ENCODE data around the gene HTR3D. TPM values are rescaled to one million over a fixed set of nuclear protein-coding genes. Genes with fewer than 3 reads are reported as not detected.
"Not testable (repeated sequence)": the region's sequence is repeated elsewhere in the genome, so short reads cannot be mapped to it uniquely, and the experiment has no call there.

The HTR3D gene
- total RNA-seq, 1 donor = not detected

GRCh38 chr3:184037816-184038215 is 6.3 kb downstream of the HTR3D start:
- Histone ChIP-seq H4K20me1 (ENCODE audit: insufficient read depth, low read length) (no peaks in the 10 kb centered on the region), H3K4me3 (ENCODE audit: insufficient read depth, low read length) (no peak overlapping the region), H3K9me3 (ENCODE audit: low read depth, low read length) (no peaks in the 10 kb centered on the region), H3K4me1 (ENCODE audit: insufficient read depth, low read length) (no peaks in the 10 kb centered on the region), H3K36me3 (ENCODE audit: insufficient read depth, low read length) (no peaks in the 10 kb centered on the region), H3K4me2 (ENCODE audit: insufficient read depth, low read length) (no peak overlapping the region), H2AFZ (ENCODE audit: low read length) (no peak overlapping the region), H3K27me3 (ENCODE audit: insufficient read depth, low read length) (peaks cover 26% of the 10 kb centered on the region), H3K27ac (ENCODE audit: low read depth, low read length) (no peak overlapping the region), H3K79me2 (ENCODE audit: insufficient read depth, low read length) (no peaks in the 10 kb centered on the region)
- DNase-seq (ENCODE audit: insufficient read length, low spot score, missing footprints) = no peak
- no peak for TF ChIP-seq CTCF (IDR thresholded peaks at IDR 0.05; ENCODE audit: extremely low read depth, low read depth, low read length)

- not testable (repeated sequence) for H4K20me1 ChIP-seq (ENCODE audit: insufficient read depth, low read length); H3K4me3 ChIP-seq (ENCODE audit: insufficient read depth, low read length); H3K9me3 ChIP-seq (ENCODE audit: low read depth, low read length); H2AFZ ChIP-seq (ENCODE audit: low read length); DNase-seq (ENCODE audit: insufficient read length, low spot score, missing footprints); H3K36me3 ChIP-seq (ENCODE audit: insufficient read depth, low read length); H3K4me1 ChIP-seq (ENCODE audit: insufficient read depth, low read length); H3K27ac ChIP-seq (ENCODE audit: low read depth, low read length); H3K79me2 ChIP-seq (ENCODE audit: insufficient read depth, low read length); H3K4me2 ChIP-seq (ENCODE audit: insufficient read depth, low read length)
- peaks cover 26% of the 10 kb centered on the region for H3K27me3 ChIP-seq (ENCODE audit: insufficient read depth, low read length)
Measured at GRCh38 chr3:184038307-184038706, 6.8 kb downstream of the HTR3D start.

DNA sequence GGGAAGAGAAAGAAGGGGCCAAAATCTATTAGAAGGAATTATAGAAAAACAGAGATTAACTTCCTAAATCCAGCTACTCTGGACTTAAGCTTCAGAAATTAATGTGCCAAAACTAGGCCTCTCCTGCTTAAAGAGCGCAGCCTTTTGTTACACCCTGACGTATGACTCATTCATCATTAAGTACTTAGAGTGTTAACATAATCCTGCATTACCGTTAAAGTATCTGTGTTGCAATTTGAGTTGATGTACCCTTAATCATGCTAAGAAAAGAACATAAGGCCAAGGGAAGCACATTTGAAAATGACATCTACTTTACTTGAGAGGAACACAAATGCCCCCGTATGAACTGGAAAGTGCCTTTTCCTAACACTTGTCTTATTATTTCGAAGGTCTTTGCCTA is 7.9 kb downstream of the HTR3D start:
- Histone ChIP-seq H2AFZ (ENCODE audit: low read length) (no peak overlapping the region), H3K79me2 (ENCODE audit: insufficient read depth, low read length) (no peaks in the 10 kb centered on the region), H3K9me3 (ENCODE audit: low read depth, low read length) (no peaks in the 10 kb centered on the region), H3K4me2 (ENCODE audit: insufficient read depth, low read length) (no peak overlapping the region), H3K36me3 (ENCODE audit: insufficient read depth, low read length) (no peaks in the 10 kb centered on the region), H3K27me3 (ENCODE audit: insufficient read depth, low read length) (peaks cover 19% of the 10 kb centered on the region), H3K4me1 (ENCODE audit: insufficient read depth, low read length) (no peaks in the 10 kb centered on the region), H3K27ac (ENCODE audit: low read depth, low read length) (no peak overlapping the region), H4K20me1 (ENCODE audit: insufficient read depth, low read length) (no peaks in the 10 kb centered on the region), H3K4me3 (ENCODE audit: insufficient read depth, low read length) (no peak overlapping the region)
- no peak for DNase-seq (ENCODE audit: insufficient read length, low spot score, missing footprints)
- no peak for TF ChIP-seq CTCF (IDR thresholded peaks at IDR 0.05; ENCODE audit: extremely low read depth, low read depth, low read length)

GRCh38 chr3:184040010-184040409 is 8.5 kb downstream of the HTR3D start:
- Histone ChIP-seq H3K4me3 (ENCODE audit: insufficient read depth, low read length) (no peak overlapping the region), H3K36me3 (ENCODE audit: insufficient read depth, low read length) (no peaks in the 10 kb centered on the region), H3K4me1 (ENCODE audit: insufficient read depth, low read length) (no peaks in the 10 kb centered on the region), H3K9me3 (ENCODE audit: low read depth, low read length) (no peaks in the 10 kb centered on the region), H3K27me3 (ENCODE audit: insufficient read depth, low read length) (peaks cover 16% of the 10 kb centered on the region), H2AFZ (ENCODE audit: low read length) (no peak overlapping the region), H3K27ac (ENCODE audit: low read depth, low read length) (no peak overlapping the region), H4K20me1 (ENCODE audit: insufficient read depth, low read length) (no peaks in the 10 kb centered on the region), H3K79me2 (ENCODE audit: insufficient read depth, low read length) (no peaks in the 10 kb centered on the region), H3K4me2 (ENCODE audit: insufficient read depth, low read length) (no peak overlapping the region)
- TF ChIP-seq CTCF (IDR thresholded peaks at IDR 0.05; ENCODE audit: extremely low read depth, low read depth, low read length) = peak; percentile 71
- peak; percentile 90 for DNase-seq (ENCODE audit: insufficient read length, low spot score, missing footprints)
